Stimulated activated CD4-positive, alpha-beta T cell treated with anti-CD3 and anti-CD28 coated beads, Interleukin-12 subunit alpha, Interleukin-12 subunit beta, amount 100 ng/mL, for 48 hours (primary cell): ENCODE data around the gene SIAH1.
"Not testable (repeated sequence)": the region's sequence is repeated elsewhere in the genome, so short reads cannot be mapped to it uniquely, and the experiment has no call there.

Experiments
- DNase-seq, 3 donors: peaks; one replicate each; pipeline ENCODE4 v3.0.0-alpha.2; 2020; ENCODE audit warnings: low read depth in 2 of 3, low spot score in 1 of 3

Gene SIAH1

GRCh38 chr16:48385253-48386150 is at the start of gene SIAH1:
Gene SIAH1 (minus strand): TSS chr16:48385413. CDS start chr16:48362428, 22,985 bp downstream.
- DNase-seq = peak; percentile 68 to 76 (median 74)

GRCh38 chr16:48434653-48435317 is 49.6 kb upstream of the SIAH1 start:
- no peak for DNase-seq

GRCh38 chr16:48433850-48434530 is 48.8 kb upstream of the SIAH1 start:
- no peak for DNase-seq

GRCh38 chr16:48433116-48433849 is 48.1 kb upstream of the SIAH1 start:
- no peak for DNase-seq

GRCh38 chr16:48432136-48432535 is 46.9 kb upstream of the SIAH1 start:
- DNase-seq = no peak

- no peak for DNase-seq
These were observed 45.7 kb upstream of the SIAH1 start for GRCh38 chr16:48430890-48431289.

GRCh38 chr16:48426244-48427141 is 41.3 kb upstream of the SIAH1 start:
- no peak for DNase-seq

- DNase-seq = no peak
These were observed 37.3 kb upstream of the SIAH1 start for GRCh38 chr16:48422537-48422936.

- DNase-seq = no peak
These were observed 36.5 kb upstream of the SIAH1 start for GRCh38 chr16:48421741-48422140.

- no peak for DNase-seq
These were observed 35.2 kb upstream of the SIAH1 start for GRCh38 chr16:48420437-48420836.

- not testable (repeated sequence) for DNase-seq
These were observed 31.4 kb upstream of the SIAH1 start for GRCh38 chr16:48416617-48417016.

GRCh38 chr16:48413272-48413671 is 28.1 kb upstream of the SIAH1 start:
- DNase-seq = no peak

GRCh38 chr16:48409839-48410632 is 24.8 kb upstream of the SIAH1 start:
- DNase-seq = no peak

- DNase-seq = no peak
These were observed 23.5 kb upstream of the SIAH1 start for GRCh38 chr16:48408688-48409087.

- DNase-seq = no peak
These were observed 20.7 kb upstream of the SIAH1 start for GRCh38 chr16:48405907-48406306.

GRCh38 chr16:48405153-48405552 is 19.9 kb upstream of the SIAH1 start:
- no peak for DNase-seq

- DNase-seq = not testable (repeated sequence)
These were observed 17.3 kb upstream of the SIAH1 start for GRCh38 chr16:48402547-48402946.

- DNase-seq = no peak
These were observed 10.2 kb upstream of the SIAH1 start for GRCh38 chr16:48395375-48395774.

- no peak for DNase-seq
These were observed 9.1 kb upstream of the SIAH1 start for GRCh38 chr16:48394355-48394703.
